HG03457 (cell line): ENCODE measurements around the gene MOXD1.

Source experiments
- ATAC-seq: cut with Tn5 transposase; IDR thresholded peaks from one replicate; pipeline ENCODE4 v1.9.1; 2021; ENCODE audit warnings: moderate number of reproducible peaks; ENCODE audit not compliant: unreplicated experiment

Gene MOXD1

GRCh38 chr6:132246632-132247270 lies 154.5 kb downstream of the MOXD1 start:
- ATAC-seq = no peak

GRCh38 chr6:132246120-132246617 lies 155.1 kb downstream of the MOXD1 start:
- no peak for ATAC-seq
